GM21526 (cell line): ENCODE measurements around the gene MAGEB18.

Experiments used
- ATAC-seq: cut with Tn5 transposase; IDR thresholded peaks from one replicate; pipeline ENCODE4 v1.9.1; 2021; ENCODE audit warnings: moderate library complexity; ENCODE audit not compliant: unreplicated experiment, low FRiP score

Gene MAGEB18

GRCh38 chrX:26138274-26138673 is at the start of gene MAGEB18:
MAGEB18 (plus strand) TSS chrX:26138343; CDS start chrX:26138986, 643 bp downstream.
- no peak for ATAC-seq

GRCh38 chrX:26100421-26100920 is 37.7 kb upstream of the MAGEB18 start:
- ATAC-seq, result no peak

GRCh38 chrX:26109142-26109541 is 29.0 kb upstream of the MAGEB18 start:
- no peak for ATAC-seq

GRCh38 chrX:26146024-26146423 is 7.9 kb downstream of the MAGEB18 start:
- no peak for ATAC-seq

GRCh38 chrX:26160301-26160700 is 22.2 kb downstream of the MAGEB18 start, which contains the start of gene MAGEB6B:
MAGEB6B (plus strand) TSS chrX:26160601; CDS start chrX:26160601, 0 bp downstream.
- no peak for ATAC-seq
